CD4-positive, alpha-beta T cell treated with Interleukin-12 subunit alpha and Interleukin-12 subunit beta, for 1 hour (primary cell): Measurements from ENCODE around the gene CDC40.
A peak's percentile ranks its signal among the peaks of the same experiment; 100 is the strongest.
"Not testable (repeated sequence)": the region's sequence is repeated elsewhere in the genome, so short reads cannot be mapped to it uniquely, and the experiment has no call there.

Experiments used
- DNase-seq: peaks from one replicate; pipeline ENCODE4 v3.0.0-alpha.2; 2020

Gene CDC40

DNA sequence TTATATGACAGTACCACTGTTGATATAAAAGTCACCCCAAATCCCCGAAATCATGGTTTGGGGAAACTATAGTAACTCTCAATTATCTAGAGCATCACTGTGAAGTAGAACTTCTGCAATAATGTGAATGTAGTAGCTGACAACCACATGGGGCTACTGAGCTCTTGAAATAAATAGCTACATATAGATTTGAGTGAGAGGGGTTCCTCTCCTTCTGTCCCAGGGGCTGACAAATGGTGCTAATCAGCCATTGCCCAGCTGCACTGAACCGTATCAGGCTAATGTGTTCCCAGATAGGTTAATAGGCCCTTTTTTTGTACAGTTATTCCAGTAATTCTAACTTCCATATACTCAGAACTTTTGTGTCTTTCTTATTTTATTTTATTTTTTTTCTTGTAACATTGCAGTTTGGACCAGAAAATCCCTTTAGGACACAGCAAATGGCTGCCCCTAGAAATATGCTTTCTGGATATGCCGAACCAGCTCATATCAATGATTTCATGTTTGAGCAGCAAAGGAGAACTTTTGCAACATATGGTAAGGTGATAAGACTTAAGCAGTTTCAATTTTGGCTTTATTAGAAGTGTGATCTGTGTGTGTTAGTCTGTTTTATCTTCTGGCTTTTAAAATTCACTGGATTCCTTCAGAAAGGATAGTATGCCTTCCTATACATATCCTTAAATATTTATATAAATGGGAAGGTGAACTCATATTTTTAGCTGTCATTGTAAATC, 21.1 kb downstream of the CDC40 start:
- DNase-seq: no peak

DNA sequence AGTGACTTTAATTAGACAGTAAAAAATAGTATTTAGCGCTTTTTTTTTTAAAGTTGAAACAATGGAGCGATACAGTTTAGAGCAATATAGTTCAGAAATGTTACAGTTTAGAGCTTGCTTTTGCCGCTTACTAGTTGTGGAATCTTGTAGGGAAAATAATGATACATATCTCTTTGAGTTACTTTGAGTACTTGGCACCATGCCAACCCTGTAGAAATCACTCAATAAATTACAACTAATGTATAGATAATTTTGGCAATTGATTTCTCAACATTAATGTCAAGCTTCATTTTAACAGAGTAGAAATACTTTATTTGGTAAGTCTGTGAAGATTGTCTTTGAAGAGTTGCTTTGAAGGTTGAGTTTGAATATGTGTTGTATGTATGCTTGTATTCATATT, 27.4 kb downstream of the CDC40 start:
- no peak for DNase-seq

DNA sequence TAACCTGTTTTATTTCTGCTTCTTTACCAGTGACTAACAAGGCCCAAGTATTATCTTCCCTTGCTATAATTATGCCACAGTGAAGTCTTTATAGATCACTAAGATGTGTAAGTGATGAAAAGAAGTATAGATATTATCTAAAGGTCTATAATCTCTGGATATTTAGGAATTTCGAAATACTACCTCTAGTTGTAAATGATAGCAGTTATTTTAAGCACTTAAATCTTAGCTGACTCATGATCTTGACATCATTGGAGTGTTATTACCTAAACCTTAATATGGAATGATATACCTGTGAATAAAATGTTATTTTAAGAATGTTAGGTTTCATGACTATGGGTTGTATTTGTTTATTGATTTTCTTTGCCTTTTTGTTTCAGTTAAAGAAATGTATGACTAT, 31.5 kb downstream of the CDC40 start:
- no peak for DNase-seq

DNA sequence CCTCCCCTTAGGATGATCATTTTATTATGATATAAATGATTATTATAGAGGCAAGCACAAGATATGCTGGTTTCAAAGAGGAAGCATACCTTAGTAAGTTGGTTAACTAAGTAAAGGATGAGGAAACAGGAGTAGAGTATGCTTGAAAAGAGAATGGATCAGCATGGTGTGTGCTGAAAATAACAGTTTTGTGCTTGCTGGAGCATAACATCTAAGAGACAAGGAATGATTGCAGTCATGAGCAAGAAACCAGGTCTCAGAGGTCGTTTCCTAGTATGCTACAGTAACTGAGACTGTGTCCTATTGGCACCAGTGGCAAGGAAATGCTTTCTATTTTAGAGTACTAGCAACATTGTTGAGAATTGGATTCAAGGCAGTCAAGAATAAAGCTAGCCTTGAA, 34.1 kb downstream of the CDC40 start:
- DNase-seq: no peak

DNA sequence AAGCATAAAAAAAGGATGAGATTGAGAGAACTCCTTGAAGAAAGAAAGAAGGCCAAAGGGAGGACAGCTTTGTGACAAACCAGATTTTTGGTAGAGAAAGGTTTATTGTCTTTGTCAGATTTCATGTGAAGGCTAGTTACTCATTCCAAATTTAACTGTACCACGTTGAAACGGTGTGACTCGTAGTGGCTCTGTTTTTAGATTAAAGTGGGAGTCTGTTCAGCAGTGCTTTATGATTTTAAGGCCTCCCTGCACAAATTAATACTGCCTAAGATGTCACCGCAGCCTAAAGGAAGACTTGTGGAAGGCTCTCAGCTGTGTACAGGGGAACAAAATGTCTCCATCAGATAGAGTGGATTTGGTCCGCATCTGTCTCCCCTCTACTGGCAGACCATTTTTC, 35.9 kb downstream of the CDC40 start:
- no peak for DNase-seq

DNA sequence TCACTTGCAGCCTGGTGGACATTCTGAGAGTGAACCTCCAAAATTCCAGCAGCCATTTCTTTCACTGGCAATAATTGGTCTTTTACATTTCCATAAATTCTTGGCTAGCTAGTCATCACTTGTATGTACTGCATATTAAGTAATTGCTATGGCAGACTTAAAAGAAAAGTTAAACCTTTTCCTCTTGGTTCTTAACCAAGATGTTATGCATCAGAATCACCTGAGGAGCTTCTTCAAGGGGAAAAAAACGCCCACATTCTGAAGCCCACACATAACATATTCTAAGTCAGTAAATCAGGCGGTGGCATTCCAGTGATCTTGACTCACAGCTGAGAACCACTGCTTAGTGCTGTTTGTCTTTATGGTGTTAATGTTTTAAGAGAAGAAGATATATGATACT, 37.0 kb downstream of the CDC40 start:
- DNase-seq: no peak

DNA sequence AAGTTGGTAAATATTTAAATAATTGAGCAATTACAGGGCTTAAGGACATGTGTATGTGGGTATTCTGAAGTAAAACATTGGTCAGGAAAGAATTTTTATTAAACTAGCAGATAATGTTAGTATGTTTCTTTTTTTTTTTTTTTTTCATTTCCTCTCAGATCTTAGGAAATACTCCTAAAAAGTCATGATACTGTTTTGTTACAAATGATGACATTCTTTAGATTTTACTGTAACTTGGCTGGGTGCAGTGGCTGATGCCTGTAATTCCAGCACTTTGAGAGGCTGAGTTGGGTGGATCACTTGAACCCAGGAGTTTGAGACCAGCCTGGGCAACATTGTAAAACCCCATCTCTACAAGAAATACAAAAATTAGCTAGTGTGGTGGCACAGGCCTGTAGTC, 41.5 kb downstream of the CDC40 start:
- no peak for DNase-seq

DNA sequence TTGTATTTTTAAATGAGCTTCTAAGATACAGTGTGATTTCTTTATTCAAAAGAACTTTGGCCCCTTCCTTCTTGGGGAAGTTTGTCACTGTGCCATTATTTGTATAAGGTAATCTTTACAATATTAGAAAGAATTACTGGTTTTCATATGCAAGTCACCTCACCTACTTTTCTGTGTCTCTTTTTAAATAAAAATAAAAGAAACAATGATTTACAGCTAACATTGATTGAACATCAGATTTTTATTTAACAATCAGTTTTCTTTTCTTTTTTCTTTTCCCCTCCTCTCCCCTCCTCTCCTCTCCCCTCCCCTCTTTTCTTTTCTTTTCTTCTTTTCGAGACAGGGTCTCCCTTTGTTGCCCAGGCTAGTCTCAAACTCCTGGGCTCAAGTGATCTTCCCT, 46.0 kb downstream of the CDC40 start:
- no peak for DNase-seq

DNA sequence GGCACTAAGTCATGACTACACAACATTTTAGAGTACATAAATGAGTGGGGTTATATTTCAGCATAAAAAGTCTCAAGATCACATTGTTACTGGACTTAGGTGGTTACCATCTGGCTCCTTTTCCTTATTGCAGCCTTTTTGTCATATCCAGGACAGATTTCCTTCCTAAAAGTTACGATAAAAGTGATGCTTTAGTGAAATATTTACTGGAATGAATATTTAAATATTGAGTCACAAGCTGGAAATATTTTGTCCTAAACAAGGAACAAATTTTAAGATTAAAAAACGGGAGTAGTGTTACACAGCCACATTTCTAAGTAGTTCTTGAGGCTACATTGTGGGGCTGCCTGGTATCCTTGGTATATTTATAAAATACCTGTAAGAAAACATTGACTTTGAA, 52.2 kb downstream of the CDC40 start:
- DNase-seq: no peak

DNA sequence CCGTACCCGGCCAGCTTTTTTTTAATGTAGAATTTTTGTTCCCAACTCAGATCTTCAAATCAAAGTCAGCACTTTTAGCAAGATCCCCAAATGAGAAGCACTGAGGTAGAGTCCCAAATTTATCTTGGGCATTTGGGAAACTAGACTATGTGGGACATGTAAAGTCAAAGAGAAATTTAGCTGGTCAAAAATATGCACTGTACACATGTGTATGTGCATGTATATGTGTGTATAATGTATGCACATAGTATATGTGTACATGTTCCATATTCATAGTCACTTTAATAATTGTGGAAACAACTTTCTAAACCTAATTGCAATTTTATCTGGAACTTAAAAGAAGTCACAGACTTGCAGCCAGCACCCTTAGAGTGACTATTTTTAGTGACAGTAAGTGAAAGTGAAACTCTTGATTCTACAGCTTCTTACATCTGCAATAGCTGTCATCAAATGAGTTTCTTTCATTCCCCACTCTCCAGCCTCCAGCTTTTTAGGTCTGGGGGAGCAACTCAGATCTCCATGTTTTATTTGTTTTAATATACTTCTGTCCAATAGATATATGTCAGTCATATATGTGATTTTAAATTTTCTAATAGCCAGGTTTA, 53.6 kb downstream of the CDC40 start:
- DNase-seq: peak; percentile 12

DNA sequence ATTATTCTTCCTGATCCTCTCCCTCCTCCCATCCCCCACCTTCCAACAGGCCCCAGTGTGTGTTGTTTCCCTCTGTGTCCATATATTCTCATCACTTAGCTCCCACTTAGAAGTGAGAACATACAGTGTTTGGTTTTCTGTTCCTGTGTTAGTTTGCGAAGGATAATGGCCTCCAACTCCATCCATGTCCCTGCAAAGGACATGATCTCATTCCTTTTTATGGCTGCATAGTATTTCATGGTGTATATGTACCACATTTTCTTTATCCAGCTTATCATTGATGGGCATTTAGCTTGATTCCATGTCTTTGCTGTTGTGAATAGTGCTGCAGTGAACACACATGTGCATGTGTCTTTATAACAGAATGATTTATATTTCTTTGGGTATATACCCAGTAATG, 55.8 kb downstream of the CDC40 start:
- DNase-seq: not testable (repeated sequence)

DNA sequence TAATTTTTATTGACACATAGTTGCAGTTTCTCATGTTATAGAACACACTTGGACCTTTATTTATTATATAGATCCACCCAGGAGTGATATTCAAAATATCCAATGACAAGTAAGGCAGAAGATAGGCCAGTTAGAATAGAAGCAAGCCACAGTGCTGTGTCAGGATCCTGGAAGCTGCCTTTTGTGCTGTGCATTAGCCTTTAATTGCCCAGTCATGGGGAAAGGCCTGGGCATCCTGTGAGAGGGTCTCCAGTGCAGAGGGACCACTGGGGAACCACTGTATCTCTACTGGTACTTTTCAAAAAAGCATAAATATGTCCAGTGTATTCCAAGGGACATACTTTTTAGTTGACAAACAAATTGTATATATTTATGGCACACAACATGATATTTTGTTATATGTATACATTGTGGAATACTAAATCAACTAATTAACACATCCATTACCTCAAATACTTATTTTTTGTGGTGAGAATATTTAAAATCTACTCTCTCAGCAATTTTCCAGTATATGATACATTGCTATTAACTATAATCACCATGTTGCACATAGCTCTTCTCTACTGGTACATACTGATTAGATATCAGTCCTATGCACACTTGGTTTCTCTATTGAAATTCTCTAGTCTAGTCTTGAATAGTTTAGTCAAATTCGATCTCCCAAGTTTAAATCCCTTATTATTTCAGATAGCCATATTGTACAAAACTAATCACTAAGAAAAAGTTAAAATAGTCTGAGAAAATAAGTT, 59.5 kb downstream of the CDC40 start:
- DNase-seq: no peak

DNA sequence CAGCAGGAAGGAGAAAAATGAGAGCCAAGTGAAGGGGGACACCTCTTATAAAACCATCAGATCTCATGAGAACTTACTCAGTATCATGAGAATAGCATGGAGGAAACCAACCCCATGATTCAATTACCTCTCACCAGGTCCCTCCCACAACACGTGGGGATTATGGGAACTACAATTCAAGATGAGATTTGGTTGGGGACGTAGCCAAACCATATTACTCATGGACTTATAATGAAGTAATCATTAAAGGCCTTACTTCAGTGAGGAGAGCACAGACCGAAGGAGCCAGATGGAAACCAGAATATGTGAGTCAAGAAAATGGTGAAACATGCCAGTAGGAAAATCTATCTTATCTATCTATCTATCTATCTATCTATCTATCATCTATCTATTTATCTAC, 64.4 kb downstream of the CDC40 start:
- not testable (repeated sequence) for DNase-seq

DNA sequence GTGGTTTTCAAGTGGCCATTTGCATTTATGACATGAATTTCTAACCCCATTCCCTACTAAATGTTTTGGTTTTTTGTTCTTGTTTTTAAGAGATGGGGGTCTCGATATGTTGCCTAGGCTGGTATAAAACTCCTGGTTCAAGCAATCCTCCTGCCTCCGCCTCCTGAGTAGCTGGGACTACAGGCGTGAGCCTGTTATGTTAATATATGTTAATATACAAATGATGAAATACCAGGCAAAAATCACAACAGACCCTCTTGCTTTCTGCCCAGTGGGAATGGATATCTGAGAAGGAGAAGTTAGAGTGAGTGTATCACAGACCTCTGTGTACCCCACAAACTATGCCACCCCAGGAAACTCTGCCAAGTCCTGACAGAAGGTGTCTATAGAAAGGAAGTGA, 66.2 kb downstream of the CDC40 start:
- no peak for DNase-seq

DNA sequence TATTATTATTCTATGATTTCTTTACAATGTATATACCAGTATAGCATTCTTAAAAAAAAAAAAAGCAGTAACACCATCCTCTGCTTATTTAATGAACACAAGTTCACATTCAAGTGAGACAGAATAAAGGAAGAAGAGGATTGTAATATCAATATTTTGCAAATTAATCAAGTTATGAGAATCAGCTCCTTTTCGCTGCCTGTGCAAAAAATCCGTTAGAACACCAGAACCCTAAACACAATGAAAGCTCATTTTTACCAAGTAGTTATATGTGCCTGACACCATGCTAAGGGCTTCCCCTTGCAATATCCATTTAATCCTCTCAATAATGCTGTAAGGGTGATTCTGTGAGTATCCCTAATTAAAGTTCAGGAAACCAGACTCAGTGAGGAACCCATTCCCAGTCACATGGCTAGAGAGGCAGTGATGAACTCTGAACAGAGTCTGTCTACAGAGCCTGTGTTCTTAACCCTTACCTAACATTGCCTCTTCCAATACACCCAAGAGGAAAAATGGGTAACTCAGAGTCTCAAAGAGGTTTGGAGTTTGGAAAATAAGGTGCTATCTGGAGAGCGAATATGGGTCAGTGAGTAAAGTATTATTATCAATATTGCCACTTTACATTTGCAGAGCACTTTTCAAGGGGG, 66.8 kb downstream of the CDC40 start:
- no peak for DNase-seq

DNA sequence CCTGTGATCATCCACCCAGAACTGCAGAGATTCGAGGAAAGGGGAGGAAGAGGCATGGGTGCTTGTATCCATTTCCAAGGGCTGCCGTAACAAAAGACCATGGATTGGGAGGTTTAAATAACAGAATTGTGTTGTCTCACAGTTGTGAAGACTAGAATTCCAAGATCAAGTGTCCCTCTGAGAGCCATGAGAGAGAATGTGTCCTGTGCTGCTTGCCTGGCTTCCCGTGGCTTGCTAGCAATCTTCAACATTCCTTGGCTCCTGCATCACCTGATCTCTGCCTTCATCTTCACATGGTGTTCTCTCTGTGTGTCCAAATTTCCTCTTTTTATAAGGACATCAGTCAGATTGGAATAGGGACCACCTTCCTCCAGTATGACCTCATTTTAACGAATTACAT, 69.8 kb downstream of the CDC40 start:
- no peak for DNase-seq

DNA sequence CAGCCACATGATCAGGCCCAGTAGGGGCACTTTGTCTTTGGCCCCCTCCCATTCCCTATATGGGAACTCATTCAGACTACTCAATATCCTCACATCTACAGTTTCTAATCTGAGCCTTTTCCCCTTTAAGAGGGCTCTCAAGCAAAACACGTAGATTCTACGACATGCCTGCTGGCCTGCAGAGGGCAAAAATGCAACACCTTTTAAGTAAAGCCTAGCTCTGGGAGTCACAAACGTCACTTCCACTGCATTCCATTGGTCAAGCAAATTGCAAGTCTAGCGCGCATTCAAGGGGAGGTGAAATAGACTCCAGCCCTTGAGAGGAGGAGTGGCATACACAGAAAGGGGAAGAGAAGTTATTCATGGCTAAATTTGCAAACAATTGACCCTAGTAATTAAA, 70.6 kb downstream of the CDC40 start:
- no peak for DNase-seq

DNA sequence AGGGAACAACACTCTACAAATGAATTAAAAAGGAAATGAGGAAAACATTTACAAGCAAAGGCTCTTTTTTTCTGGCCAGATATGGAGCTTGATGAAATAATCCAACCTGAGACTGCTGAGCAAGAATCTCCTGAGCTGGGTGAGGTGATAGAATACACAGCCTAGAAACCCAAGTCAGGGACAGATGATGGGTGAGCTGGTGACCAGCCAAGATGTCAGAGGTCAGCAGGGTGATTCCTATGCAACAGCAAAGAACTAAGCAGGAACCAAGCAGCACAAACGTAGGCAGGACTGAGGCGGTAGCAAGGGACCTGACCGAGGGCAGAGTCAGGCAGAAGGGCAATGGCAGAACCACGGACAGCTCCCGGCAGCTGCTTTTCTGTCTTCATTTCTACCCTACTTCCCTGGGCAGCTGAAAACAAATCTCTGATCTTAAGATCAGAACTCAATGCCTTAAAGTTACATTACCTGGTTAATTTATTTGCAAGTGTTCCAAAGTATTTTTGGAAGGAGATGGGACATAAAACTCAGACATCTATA, 75.1 kb downstream of the CDC40 start:
- no peak for DNase-seq

DNA sequence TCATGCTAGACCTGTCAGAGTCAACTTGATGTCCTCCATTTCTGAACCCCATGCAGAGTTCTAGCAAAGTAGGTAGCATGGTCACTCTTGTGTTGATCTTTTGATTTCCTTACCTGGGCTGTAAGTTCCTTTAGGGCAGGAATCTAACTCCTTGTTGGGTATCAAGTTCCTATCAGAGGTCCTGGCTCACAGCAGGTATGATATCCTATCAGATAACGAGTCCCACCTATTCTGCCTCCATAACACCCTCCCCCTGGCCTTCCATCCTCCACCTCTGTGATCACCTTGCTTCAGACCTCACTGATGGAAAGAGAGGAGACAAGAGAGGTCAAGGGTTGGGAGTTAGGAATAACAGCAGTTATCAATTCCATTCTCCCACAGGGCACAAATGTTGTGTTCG, 76.1 kb downstream of the CDC40 start:
- no peak for DNase-seq

DNA sequence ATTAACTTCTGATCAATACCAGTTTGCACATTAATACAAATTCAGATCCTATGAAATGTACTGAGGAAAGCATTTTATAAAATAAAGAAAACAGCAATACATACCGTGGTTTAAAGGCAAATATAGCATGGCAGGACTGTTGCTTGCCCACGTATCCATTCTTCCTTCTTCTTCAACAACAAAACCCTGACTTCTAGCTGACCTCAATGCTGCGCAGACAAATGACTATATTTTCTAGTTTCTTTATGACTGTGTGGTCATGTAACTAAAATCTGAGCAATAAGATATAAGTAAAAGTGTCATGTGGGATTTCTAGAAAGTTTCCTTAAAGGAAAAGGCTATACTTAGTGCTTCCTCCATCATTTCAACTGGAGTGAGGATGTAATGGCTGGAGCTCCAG, 85.0 kb downstream of the CDC40 start:
- no peak for DNase-seq

DNA sequence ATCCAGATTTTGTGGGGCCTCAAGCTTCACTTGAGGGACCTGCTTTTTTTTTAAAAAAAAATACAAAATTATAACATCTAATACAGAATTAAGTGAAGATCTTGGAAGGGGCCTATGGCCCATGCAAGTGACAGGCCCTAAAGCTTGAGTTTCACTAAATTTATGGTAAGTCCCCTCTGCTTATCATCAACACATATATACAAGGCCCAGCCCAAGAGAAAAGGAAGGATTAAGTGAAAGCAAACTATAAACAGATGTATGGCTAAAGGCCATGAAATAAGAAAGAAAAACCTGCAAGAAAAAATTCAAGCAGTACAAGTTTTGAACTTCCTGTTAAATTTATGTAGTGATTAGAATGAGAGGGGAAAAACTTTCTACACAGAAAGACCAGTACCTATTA, 86.8 kb downstream of the CDC40 start:
- DNase-seq: no peak

DNA sequence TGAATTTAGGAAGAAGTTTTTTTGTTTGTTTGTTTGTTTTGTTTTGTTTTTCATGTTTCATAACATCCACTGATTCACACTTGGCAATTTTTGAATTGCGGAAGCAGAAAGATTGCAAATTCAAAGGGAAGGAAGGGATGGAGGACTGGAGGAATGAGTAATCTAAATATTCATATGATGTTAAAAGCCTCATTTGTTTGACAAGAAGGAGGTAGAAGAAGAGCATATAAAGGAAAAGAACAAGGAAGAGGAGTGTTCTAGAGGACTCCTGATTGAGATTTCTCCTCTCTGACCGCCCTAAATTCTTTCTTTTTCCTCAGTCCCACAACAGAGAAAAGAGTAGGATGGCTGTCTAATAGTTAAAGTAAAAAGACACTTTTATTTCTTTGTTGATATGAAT, 89.4 kb downstream of the CDC40 start:
- no peak for DNase-seq

DNA sequence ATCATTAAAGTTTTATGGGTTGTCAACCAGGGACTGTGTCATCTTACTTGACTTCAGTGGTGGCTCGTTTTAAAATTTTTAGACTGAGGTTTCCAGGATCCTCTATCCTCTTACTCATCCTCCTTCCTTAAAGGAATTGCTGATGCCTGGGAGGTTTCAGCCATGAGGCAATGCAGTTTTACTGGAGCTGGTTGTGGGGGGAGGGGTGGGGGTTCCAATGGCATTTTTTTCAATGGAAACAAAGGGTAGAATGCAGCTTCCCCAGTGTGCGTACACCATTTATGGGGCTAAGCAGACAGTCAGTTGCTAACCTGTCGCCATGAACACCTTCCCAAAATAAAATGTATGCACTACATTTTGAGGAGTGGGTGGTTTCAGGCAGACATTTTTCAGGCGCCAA, 89.9 kb downstream of the CDC40 start:
- no peak for DNase-seq

DNA sequence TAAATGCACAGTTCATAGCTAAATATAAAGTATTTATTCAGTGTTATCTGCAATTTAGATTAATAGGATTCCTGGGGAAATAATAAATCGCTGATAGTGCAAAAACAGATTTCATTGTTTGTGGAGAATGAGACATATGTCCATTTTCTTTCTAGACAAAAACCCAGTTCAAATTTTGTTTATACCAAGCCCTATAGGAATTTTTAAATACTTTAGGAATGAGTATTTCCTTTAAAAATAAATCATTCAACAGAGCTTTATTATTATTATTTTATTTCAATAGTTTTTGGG, 91.5 kb downstream of the CDC40 start:
- DNase-seq: no peak
